Muscle layer of colon (tissue), 2 donors: ENCODE measurements around the gene SLC4A11.
A peak's percentile ranks its signal among the peaks of the same experiment; 100 is the strongest.

ENCODE experiments used
- H3K27ac ChIP-seq: one replicate; pipeline ENCODE4 v1.7.0; 2013; ENCODE audit warnings: low read depth, mild to moderate bottlenecking, low read length, moderate library complexity
- H3K27me3 ChIP-seq, 2 donors: one replicate each; pipeline ENCODE4 v1.7.0; 2013; ENCODE audit warnings: low read length in 2 of 2, mild to moderate bottlenecking in 2 of 2; ENCODE audit not compliant: insufficient read depth in 2 of 2, control insufficient read depth in 1 of 2
- H3K36me3 ChIP-seq: one replicate; pipeline ENCODE4 v1.7.0; 2013; ENCODE audit warnings: mild to moderate bottlenecking, low read length; ENCODE audit not compliant: insufficient read depth
- H3K4me1 ChIP-seq: one replicate; pipeline ENCODE4 v1.7.0; 2013; ENCODE audit warnings: mild to moderate bottlenecking, low read length; ENCODE audit not compliant: insufficient read depth
- H3K4me3 ChIP-seq, 2 donors: one replicate each; pipeline ENCODE4 v1.7.0; 2013; ENCODE audit warnings: low read length in 2 of 2, low read depth in 1 of 2, mild to moderate bottlenecking in 1 of 2, moderate library complexity in 1 of 2
- H3K9ac ChIP-seq: one replicate; pipeline ENCODE4 v1.7.0; 2013; ENCODE audit warnings: low read length
- H3K9me3 ChIP-seq: one replicate; pipeline ENCODE4 v1.7.0; 2013; ENCODE audit warnings: mild to moderate bottlenecking, low read length
- donor health status: abdominal sarcoma.
- donor health status: Adenocarcinoma of cecum.

SLC4A11 gene

DNA sequence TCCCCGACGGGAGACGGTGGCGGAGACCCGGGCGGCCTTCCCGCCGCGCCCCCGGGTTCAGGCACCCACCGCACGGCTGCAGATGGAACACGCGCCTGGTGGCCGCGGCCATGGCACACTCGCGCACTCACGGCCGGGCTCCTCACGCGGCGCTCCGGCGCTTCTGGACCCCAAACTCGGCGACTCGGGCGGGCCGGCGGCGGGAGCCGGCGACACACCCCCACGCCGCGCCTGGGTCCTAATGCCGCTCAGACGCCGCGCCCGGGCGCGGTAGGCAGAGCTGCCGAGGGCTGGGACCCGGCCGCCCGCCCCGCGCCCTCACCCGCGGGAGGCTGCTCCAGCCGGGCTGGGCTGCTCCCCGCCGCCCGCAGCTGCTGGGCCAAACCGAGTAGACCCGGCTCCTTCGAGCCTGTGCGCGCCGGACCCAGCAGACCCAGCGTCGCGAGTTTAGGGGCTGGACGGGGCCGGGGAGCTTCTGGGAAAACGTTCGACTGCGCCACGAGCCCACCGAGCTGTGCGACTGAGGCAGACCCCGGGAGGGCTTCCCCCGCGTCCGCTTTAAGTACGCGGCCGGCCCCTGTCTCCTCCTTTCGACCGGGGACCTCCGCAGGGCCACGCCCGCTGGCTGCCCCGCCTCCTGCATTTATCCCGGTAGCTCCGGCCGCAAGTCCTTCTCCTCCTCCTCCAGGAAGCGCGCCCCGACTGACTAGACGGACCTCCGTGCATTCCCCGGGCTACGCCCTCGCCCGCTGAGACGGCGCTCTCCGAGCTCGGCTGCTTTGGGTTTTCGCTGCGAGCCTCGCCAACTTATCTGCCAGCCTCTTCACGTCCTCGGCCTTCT is at the start of gene SLC4A11:
SLC4A11 (minus strand) TSS at position 165 of the 841 bp plus-strand sequence; CDS start at position 112, 53 bp downstream.
- Histone ChIP-seq H3K9me3 (no peaks in the 10 kb centered on the region), H3K36me3 (no peaks in the 10 kb centered on the region), H3K4me1 (peaks cover 5% of the 10 kb centered on the region), H3K4me3 (peak within 1 kb of the TSS; percentile 41 to 54), H3K9ac (no peak within 1 kb of the TSS), H3K27me3 (peaks cover 29 to 68% of the 10 kb centered on the region in 2 donors), H3K27ac (no peak within 1 kb of the TSS)

DNA sequence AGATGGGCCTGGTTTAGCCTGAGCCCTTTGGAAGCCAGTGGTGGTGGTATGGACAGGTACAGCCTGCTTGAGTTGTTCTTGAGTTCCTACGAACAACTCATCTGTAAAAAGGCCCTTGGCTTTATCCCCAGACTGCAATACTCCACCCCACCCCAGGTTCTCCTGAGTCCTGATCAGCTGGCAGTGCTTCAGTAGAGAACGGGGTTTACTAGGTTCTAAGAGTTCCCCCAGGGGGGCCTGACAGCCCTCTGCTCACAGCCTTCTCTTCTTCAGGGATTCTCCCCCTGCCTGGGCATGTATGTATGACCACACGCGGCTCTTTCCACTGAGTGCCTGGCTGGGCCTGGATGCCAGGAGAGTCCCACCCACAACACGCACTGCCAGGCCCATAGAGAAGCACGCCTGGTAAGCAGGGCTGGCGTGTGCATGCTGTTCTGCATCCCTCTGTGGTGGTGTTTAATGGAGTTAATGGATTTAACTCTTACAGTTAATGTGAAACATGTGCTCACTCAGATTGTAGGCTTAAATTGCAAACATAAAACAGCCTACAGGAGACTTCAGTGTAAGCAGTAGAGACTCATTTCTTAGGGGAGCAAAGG is 44.3 kb upstream of the SLC4A11 start:
- Histone ChIP-seq H3K4me3 (no peak overlapping the region), H3K9ac (no peak overlapping the region), H3K4me1 (no peaks in the 10 kb centered on the region), H3K27ac (no peak overlapping the region), H3K27me3 (no peaks in the 10 kb centered on the region), H3K9me3 (no peaks in the 10 kb centered on the region), H3K36me3 (peaks cover 63% of the 10 kb centered on the region)

DNA sequence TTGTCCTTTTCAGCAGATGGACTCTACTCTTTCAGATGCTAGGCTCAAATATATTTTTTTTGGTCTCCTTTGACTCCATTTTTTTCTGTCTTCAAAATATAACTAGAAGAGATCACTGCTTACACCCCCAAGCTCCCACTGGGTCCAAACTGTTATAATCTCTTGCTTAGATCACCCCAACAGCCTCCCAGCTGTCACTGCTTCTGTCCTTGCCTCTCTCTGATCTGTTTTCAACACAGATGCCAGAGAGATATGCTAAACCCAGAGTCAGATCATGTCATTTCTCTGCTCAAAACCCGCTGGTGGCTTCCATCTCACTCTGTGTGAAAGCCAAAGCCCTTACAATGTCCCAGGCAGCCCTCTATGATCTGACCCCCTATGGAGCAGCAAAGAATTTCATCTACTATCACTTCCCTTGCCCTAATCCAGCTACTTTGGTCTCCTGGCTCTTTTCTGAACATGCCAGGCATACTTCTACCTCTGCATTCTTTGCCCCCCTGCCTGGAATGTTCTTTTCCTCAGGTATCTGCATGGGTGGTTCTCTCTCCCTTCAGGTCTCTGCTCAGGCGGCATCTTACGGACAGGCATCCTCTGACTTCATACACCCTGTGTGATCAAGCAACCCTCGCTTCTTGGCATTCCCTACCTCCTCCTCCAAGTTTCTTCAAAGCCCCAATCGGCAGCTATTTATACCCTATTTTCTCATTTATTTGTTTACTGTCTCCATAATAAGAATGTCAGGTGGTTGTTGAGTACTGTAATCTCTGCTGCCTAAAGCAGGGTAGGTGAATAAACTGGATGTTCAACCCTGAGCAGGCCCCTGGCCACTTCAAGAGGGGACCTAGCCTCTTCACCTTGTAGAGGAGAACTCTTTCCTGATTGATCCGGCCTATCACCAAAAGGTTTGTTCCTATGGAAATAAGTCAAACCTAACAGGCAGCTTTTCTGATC is 43.6 kb upstream of the SLC4A11 start:
- H3K9me3 ChIP-seq = no peaks in the 10 kb centered on the region
- no peak overlapping the region for H3K4me3 ChIP-seq
- peaks cover 67% of the 10 kb centered on the region for H3K36me3 ChIP-seq
- no peaks in the 10 kb centered on the region for H3K27me3 ChIP-seq
- no peaks in the 10 kb centered on the region for H3K4me1 ChIP-seq
- no peak overlapping the region for H3K27ac ChIP-seq
- H3K9ac ChIP-seq = no peak overlapping the region

DNA sequence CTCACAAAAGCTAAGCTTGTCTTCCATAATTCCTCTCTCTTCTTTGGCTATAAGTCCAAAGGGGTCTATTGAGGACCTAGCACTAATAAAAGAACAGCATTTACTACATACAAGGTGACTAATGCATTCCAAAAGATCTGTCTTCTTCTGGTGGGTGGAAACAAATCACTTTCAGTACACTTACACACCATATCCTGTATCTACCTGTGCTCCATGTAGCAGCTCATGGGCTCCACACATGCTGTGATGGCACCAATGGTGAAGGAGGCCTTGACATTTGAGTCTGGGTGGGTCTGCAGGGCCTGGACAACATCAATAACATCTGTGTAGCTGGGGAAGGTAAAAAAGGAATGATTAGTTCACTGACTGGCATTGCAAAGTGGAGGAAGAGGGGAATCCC is 42.4 kb upstream of the SLC4A11 start:
- Histone ChIP-seq H3K36me3 (peaks cover 64% of the 10 kb centered on the region), H3K4me1 (no peaks in the 10 kb centered on the region), H3K27me3 (no peaks in the 10 kb centered on the region), H3K9me3 (no peaks in the 10 kb centered on the region), H3K9ac (no peak overlapping the region), H3K27ac (no peak overlapping the region), H3K4me3 (no peak overlapping the region)

DNA sequence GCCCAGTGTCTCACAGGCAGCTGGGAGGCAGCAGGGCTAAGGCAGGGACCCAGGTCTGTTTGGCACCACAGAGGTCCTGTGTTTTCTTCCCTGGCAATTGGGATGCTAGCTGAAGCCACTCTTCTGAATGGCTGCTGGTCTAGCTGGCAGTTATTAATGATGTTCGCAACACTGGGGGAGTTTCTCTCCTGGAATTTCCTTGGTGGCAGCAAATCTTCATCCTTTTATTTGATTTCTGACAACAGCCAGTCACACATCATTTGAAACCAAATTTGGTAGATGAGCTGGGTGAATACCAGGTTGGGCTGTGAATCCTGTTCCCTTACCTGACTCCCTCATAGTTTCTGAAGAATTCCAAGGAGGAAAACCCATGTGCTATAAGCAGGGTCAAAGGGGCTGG is 40.8 kb upstream of the SLC4A11 start:
- H3K4me3 ChIP-seq = no peak overlapping the region
- no peaks in the 10 kb centered on the region for H3K27me3 ChIP-seq
- H3K27ac ChIP-seq = no peak overlapping the region
- H3K4me1 ChIP-seq = no peaks in the 10 kb centered on the region
- no peak overlapping the region for H3K9ac ChIP-seq
- no peaks in the 10 kb centered on the region for H3K9me3 ChIP-seq
- H3K36me3 ChIP-seq = peaks cover 67% of the 10 kb centered on the region

DNA sequence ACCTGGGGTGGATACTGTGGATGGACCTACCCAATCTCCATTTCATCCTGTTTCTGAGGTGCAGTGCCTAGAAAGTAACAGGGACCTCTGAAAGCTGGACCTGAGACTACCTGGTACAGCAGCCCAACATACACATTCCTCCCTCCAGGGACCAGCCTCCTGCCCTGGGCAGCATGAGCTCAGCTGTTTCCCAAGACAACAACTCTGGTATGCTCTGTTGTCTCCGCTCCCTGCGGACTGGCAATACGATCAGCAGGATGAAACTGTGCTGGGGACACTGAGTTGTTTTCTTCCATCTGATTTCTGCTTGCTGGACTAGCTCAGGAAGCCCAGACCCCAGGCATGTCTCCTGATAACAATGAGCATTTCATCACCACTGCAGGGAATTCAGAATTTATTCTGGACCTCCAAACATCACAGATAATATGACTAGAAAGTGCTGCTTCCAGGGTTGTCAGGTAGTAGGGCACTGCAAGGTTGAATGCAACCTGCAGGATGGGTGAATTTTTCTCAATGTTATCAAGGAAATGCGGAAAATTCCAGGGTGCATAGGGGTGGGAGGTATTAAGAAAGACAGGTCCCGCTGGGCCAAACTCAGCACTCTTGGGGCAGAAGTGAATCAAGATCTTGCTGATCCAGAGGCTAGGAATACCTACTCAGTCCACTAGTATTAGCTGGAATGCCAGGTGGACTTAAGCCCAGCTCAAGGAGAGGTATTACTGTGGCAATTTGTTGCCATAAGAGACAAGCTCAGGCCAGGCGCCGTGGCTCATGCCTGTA is 38.9 kb upstream of the SLC4A11 start:
- Histone ChIP-seq H3K4me1 (no peaks in the 10 kb centered on the region), H3K4me3 (no peak overlapping the region), H3K9me3 (no peaks in the 10 kb centered on the region), H3K27ac (no peak overlapping the region), H3K36me3 (peaks cover 68% of the 10 kb centered on the region), H3K27me3 (no peaks in the 10 kb centered on the region), H3K9ac (no peak overlapping the region)

DNA sequence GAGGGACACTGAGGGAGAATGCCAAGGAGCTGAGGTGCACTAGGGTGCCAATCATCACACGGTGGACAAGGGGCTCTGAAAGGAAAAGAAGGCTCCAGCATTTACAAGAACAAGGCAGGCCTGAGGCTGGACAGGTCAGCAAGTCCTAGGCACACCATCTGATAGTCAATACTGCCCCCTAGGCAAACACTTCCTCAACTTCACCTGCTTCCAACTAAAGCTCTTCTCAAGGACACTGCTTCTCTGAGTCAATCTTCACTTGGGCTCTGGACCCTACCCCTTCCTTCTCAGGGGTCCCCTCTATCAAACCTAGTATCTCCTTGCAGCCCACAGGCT is 37.7 kb upstream of the SLC4A11 start:
- Histone ChIP-seq H3K4me1 (no peaks in the 10 kb centered on the region), H3K27ac (no peak overlapping the region), H3K36me3 (peaks cover 57% of the 10 kb centered on the region), H3K9me3 (no peaks in the 10 kb centered on the region), H3K4me3 (no peak overlapping the region), H3K27me3 (no peaks in the 10 kb centered on the region), H3K9ac (no peak overlapping the region)

DNA sequence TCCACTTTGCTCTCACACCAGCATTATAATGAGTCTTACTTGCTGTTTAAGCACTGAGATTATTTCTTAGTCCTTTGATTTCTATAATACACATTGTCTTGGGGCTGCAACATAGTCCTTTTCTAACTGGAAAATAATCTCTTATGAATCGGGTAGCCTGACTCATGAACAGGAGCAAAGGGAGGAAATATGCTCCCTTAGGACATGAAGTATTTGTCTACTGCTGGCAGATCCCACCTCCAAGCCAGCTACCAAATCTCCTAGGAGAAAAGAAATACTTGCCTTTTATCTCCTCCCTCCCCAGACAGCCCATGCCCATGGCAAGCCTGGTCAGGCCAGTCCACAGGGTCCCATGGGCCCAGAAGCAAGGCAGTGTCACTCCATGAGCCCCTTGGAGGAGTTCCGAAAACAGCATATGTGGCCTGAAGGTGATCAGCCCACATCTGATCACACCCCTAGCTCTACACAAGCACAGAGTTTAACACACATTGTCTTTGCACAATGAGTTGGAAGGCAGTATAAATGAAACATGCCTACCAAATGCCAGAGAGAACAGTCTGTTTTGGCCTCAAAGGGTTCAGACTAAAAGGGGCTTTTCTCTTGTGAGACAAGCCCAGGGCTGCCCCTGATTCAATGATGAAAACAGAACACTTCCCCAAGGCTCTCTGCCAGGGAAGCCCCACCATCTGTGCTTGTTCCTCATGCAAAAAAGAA is 37.1 kb upstream of the SLC4A11 start:
- Histone ChIP-seq H3K4me3 (no peak overlapping the region), H3K4me1 (no peaks in the 10 kb centered on the region), H3K27ac (no peak overlapping the region), H3K27me3 (no peaks in the 10 kb centered on the region), H3K36me3 (peaks cover 52% of the 10 kb centered on the region), H3K9me3 (no peaks in the 10 kb centered on the region), H3K9ac (no peak overlapping the region)

DNA sequence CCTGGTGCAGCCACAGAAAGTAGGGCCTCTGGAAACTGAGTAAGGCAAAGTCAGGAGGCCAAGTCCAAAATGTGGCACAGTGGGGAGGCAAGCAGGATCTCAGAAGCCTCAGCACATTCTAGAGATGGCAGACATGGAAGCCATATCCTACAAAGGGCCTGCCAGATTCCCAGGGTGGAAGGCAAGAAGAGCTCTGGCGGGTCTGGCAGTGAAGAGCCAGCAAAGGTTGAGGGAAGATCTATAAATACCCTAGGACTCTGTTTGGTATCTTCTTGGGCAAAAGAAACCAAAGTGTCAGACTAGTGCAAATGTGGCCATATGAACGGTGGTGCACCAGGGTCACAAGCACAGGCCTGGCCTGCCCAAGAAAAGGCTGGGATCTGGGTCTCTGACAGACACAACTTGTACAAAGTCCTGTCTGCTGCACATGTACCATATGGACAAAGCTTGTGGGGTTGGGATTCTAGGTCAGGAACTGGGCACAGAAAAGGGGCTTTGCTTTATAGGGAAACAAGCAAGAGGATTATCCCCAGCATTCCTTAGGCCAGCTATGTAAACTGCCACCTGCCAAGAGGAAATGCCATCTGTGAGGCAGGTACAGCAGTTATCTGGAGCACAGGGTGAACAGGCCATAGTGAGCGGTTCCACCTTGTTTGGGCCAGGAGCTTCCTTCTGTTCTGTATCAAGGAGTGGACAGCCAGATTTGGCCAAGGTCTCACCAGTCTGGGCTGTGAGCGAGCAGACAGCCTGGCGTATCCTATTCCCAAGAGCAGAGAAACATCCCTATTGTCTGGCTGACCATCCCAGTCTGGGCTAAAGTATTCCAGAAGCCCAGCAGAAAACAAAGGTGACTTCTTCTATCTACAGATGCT is 36.3 kb upstream of the SLC4A11 start:
- H3K4me1 ChIP-seq = no peaks in the 10 kb centered on the region
- peaks cover 57% of the 10 kb centered on the region for H3K36me3 ChIP-seq
- H3K9ac ChIP-seq = no peak overlapping the region
- no peak overlapping the region for H3K27ac ChIP-seq
- H3K4me3 ChIP-seq = no peak overlapping the region
- H3K27me3 ChIP-seq = no peaks in the 10 kb centered on the region
- H3K9me3 ChIP-seq = no peaks in the 10 kb centered on the region

DNA sequence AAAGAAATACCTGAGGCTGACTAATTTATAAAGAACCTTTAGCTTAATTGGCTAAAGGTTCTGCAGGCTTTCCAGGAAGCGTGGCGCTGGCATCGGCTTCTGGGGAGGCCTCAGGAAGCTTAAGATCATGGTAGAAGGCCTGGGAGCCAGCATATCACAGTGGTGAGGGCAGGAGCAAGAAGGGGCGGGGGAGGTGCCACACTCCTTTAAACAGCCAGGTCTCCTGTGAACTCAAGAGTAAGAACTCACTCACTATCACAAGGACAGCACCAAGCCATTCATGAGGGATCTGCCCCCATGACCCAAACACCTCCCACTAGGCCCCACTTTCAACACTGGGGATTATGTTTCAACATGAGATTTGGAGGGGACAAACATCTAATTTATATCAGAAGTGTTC is 34.4 kb upstream of the SLC4A11 start:
- H3K9me3 ChIP-seq = no peaks in the 10 kb centered on the region
- H3K27ac ChIP-seq = no peak overlapping the region
- H3K4me1 ChIP-seq = no peaks in the 10 kb centered on the region
- H3K36me3 ChIP-seq = peaks cover 53% of the 10 kb centered on the region
- no peak overlapping the region for H3K4me3 ChIP-seq
- no peak overlapping the region for H3K9ac ChIP-seq
- H3K27me3 ChIP-seq = no peaks in the 10 kb centered on the region
